HEK293 (cell line): Measurements from ENCODE around the gene ITPR2.

Experiments used
- ZNF2 ChIP-seq: fragments of 450-650 bp; formaldehyde crosslinking; IDR thresholded peaks from 2 replicates; pipeline ENCODE4 v1.5.1; 2016; ENCODE audit warnings: missing biosample characterization, missing genetic modification characterization
- ZNF596 ChIP-seq: fragments of 450-650 bp; IDR thresholded peaks from 2 replicates; pipeline ENCODE4 v1.5.0; 2018; ENCODE audit warnings: missing biosample characterization, mild to moderate bottlenecking, missing genetic modification characterization, moderate library complexity
- ZNF785 ChIP-seq: fragments of 450-650 bp; formaldehyde crosslinking; IDR thresholded peaks from 2 replicates; pipeline ENCODE4 v1.5.1; 2016; ENCODE audit warnings: missing biosample characterization, missing genetic modification characterization
- TF ChIP-seq, protein P1 (sequence below): fragments of 450-650 bp; formaldehyde crosslinking; IDR thresholded peaks from 2 replicates; pipeline ENCODE4 v1.5.1; 2016; ENCODE audit warnings: missing biosample characterization, missing genetic modification characterization

DNA sequence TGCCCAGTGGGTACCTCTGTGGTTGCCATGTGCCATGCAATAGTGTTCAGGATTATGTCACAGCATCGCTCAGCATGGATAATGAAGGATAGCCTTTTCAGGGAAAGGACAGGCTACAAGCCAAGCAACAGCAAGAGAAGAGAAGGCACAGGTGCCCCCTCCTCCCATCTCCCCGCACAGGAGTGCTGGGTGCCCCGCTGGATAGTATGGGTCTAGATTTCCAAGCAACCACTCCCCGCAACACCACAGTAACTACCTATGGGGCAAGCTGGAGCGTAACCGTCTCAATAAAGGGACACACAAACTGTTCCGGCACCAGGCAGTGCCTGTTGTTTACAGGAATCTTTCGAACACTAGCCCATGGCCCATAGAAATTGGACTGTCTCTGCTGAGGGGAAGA, 222.2 kb downstream of the ITPR2 start:
- TF ChIP-seq, protein P1, sequence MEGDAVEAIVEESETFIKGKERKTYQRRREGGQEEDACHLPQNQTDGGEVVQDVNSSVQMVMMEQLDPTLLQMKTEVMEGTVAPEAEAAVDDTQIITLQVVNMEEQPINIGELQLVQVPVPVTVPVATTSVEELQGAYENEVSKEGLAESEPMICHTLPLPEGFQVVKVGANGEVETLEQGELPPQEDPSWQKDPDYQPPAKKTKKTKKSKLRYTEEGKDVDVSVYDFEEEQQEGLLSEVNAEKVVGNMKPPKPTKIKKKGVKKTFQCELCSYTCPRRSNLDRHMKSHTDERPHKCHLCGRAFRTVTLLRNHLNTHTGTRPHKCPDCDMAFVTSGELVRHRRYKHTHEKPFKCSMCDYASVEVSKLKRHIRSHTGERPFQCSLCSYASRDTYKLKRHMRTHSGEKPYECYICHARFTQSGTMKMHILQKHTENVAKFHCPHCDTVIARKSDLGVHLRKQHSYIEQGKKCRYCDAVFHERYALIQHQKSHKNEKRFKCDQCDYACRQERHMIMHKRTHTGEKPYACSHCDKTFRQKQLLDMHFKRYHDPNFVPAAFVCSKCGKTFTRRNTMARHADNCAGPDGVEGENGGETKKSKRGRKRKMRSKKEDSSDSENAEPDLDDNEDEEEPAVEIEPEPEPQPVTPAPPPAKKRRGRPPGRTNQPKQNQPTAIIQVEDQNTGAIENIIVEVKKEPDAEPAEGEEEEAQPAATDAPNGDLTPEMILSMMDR (tag by site-specific recombination) = no peak
- TF ChIP-seq ZNF596 (tag by site-specific recombination) = no peak
- no peak for TF ChIP-seq ZNF785 (tag by site-specific recombination)
- no peak for TF ChIP-seq ZNF2 (tag by site-specific recombination)
